Activated naive CD4-positive, alpha-beta T cell treated with anti-CD3 and anti-CD28 coated beads, Interleukin-2, amount 50 U/mL, for 16 hours (primary cell): ENCODE results near the gene MEF2C.

Experiments
- DNase-seq: peaks from one replicate; pipeline ENCODE4 v3.0.0-alpha.2; 2020

Gene MEF2C

GRCh38 chr5:88683506-88684135, 199.4 kb downstream of the MEF2C start:
- DNase-seq = no peak

GRCh38 chr5:88682881-88683361, 200.1 kb downstream of the MEF2C start:
- DNase-seq = no peak

- no peak for DNase-seq
Measured at GRCh38 chr5:88682131-88682530, 200.9 kb downstream of the MEF2C start.

- no peak for DNase-seq
Measured at GRCh38 chr5:88681211-88681803, 201.7 kb downstream of the MEF2C start.

DNA sequence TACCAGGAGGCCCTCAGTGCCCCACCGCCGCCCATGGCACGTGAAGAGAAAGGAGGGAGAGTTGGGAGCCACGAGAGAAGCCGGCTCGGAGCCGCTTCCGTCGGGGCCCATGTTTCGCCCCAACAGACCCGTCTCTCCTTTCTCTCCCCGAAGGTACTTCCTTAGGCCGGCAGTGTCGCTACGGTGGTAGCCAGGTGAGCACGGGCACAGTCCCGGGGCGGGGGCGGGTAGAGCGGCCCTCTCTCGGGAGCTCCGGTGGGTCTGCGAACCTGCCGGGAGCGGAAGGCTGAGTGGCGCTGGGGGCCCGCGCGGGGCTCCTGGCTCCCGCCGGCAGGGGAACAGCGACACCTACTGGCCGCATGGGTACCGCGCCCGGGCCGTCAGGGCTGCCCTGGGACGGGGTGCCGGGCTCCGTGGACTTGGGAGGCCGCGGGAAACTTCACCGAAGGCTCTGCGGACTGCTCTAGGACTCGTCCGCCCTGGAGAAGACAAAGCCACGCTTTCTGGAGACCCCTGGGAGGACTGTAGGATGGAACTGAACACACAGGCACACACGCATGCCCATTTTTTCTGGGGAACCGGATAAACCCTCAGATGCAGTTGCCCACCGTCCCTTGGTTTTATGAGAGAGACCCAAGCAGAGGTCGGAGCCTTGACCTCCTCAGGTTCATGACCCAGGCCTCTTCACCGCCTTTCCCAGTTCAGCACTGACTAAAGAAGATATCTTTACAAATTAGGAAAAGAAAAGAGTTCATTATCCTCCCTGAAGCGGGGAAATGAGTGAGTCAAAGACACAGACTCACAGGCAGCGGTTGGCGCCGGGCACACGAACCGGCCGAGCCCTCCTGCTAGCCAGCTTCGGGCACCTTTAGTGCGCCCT, 202.5 kb downstream of the MEF2C start:
- peak; percentile 78 for DNase-seq

DNA sequence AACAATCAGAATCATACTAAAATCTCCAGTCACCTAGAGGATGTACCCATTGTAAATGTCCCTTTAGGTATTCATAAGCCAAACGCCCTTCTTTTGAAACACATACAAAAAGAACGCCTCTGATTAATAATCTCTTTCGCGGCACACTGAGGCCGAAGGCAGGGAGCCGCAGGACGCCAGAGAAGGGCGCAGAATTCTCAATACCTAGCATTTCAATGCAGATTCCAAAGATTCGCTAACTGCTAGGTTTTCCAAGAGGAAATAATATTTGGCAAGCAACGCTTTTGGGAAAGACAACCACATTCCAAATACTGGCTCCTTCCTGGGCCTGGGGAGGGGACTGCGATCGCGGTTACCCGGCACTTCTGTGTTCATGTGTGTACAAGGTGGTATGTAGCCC, 203.3 kb downstream of the MEF2C start:
- no peak for DNase-seq

- DNase-seq = no peak
Measured at GRCh38 chr5:88678770-88679381, 204.1 kb downstream of the MEF2C start.

GRCh38 chr5:88677943-88678769, 204.8 kb downstream of the MEF2C start:
- DNase-seq = no peak

- no peak for DNase-seq
Measured at GRCh38 chr5:88677376-88677895, 205.5 kb downstream of the MEF2C start.

DNA sequence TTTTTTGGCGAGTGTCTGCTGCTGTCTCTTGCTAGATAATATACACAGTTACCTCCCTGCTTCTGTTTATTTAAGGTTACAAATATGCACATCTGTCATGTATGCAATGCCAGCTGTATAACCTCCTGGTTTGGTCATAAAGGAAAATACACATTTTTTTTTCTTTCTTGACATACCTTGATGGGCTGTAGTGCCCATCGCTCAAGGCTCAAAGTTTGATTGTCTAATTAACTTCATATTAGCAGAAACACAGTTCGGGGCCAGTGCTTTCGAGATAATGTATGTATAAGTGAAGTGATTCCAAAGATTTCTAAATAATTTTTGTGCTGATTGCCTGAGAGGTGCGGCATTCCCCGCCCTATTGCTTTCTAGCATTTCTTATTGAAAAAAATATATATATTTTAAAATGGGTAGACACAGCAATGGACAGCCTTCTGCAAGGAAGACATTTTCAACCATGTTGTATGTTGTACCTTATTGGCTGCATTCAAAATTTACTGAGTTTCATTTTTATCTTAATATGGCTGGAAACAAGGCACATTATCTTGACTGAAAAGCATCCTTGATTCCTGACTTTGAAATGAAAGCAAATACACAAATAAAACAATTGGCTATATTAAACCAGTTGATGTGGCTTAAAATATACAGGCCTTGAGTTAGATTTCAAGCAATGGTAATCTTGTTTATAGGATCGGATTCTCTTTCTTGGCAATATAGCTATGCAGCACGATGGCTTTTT, 206.2 kb downstream of the MEF2C start:
- DNase-seq = no peak

DNA sequence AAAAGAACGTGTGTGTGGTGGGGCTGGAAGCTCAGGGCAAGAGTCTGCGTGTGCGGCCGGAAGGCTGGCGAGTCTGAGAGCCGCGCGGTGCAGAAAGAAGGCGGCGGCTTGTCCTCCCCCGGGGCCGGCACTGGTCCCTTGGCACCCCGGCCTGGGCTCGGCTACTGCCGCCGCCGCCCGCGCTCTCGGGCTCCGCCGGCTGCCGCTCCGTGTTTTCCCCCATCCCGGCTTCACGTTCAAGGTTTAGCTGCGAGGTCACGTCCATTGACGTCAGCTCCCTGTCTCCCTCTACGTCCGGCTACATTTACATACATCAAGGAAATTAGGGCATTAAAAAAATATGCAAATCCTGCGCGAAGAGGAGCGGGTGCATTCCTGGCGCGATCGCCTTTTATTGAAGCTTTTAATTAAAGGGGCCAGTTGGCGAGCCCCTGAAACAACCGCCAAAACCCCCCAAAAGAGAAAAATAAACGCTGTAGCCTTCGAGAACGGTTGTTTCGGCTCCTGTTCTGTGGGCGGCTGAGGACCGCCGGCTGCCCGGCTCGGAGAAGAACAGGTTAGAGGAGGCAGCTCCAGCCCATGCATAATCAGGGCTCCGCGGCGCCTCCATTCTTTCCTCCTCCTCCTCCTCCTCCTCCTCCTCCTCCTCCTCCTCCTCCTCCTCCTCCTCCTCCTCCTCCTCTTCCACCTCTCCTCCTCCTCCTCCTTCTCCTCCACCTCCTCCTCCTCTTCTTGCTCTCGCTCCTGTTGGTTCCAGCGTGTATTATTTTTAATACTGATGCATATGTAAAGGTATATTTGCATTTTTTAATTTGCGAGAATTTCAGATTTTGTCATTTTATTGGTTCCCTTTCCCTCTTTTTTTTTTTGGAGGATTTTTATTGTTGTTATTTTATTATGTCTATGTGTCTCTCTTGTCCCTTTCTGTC, 207.0 kb downstream of the MEF2C start:
- no peak for DNase-seq

DNA sequence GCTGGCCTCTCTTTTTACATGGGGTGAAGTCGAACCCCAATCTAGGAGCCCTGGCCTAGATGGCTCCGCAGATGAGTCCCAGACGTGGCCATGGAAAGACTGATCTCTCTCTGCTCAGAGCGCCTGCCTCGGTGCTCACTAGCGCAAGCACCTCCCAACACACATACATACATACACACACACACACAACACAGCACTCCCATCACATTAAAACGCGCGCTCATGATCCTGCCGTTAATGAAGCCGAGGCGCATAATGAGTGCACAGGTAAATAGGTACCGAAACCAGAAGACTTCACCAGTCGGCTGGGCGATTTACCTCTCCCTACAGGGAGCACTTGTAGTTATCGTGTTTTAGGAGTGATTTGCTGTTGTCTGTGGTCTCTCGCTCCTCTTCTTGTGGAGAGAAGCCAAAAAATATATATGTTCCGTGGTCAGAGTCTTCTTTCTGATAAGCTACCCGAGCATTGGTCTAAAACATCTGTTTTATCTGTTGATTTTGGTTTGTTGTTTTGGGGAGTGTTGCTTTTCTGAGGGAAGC, 207.7 kb downstream of the MEF2C start:
- DNase-seq = no peak

GRCh38 chr5:88674356-88675167, 208.4 kb downstream of the MEF2C start:
- no peak for DNase-seq

DNA sequence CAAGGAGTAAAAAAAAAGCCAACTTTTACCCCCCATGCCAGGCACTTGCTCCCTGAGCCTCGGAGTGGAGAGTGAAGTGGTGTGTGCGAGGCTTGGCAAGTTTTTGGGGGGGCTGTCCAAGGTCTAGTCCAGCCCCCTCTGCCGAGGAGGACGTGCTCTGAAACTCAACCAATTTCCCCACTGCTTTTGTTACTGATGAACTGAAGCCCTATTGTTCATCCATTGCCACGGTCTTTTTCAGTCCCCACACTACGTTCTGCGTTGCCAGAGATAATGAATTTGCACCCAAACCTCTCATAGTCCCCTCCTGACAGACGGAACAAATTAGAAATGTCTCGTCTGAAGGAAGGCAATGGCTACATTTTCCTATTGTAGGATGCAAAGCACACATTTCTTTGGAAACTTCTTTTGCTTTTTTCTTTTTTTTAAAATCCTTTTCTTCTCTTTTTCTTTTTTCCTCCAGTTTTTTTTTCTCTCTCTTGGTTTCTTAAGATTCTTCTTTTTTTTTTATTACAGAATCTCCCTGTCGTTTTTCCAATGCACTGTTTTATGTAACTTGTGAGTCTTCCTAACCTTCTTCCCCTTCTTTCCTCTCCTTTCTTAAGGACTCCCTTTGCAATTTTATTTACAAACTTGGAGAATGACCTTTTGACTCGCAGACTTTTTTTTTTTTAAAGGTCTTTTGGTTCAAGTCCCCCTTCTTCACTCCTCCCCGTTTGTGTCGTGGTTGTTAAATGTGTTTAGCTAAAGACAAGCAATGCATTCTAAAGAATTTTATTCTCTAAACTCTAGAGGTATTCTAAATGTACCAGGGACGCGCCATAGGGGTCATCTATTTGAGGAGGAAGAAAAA, 209.5 kb downstream of the MEF2C start:
- DNase-seq = no peak

GRCh38 chr5:88672644-88673252, 210.2 kb downstream of the MEF2C start:
- no peak for DNase-seq

DNA sequence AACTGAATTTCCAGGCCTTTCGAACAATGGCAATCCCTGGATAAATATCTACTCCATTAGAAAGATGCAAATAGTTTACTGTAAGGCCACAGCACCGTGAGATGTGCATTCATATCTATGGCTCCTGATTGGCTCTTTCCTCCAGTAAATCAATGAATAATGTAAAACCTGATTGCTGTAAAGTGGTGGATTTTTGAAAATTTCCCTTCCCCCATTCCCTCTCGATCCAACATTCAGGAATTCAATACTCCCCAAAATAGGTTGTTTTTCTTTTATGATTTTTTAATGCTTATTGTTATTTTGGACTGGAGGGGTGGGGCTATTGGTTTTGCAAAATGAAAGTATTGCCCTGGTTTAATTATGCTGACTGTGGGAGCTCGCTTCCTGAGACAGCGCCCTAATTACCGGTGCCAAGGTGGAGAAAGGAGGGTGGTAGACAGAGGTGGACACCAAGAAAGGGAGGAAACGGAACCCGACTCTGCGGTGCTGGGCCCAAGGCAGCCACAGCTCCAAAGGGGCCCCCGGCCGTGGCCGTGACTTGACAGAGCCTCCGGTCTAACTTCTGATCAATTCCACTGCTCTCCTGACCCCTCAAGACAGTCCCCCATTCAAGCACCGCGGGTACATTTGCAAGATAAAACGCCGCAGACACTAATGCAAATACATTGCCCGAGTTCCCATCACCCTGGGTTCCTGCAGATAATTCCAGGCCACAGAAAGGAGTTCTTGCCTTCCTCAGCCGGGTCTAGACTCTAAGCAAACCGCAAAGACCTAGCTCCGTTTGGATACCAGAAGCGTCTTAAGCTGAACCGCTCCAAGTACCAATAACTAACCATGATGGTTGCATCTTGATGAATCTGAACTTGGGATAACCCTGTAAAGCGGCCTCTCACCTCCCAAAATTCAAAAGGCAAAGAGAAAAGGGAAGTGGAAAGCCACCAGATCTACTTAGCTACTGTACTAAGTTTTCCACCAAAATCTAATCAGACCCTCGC, 211.2 kb downstream of the MEF2C start:
- no peak for DNase-seq
